HCT116 (cell line): ENCODE data around the gene GRIK4. TPM values are rescaled to one million over a fixed set of nuclear protein-coding genes. Genes with fewer than 3 reads are reported as not detected.

ENCODE experiments used
- ATAC-seq: fragments of 200-7000 bp; cut with Tn5 transposase; 2 replicates; pipeline ENCODE4 v1.9.1; 2020; ENCODE audit warnings: mild to moderate bottlenecking, moderate library complexity
- BruUV-seq: library from RNA; stranded (reverse); fragments of 400-500 nt; replicated peaks from 2 replicates; lab custom pipeline; 2021; lab: Mats Ljungman, UMichigan
- CTCF ChIA-PET: fragments of 300-600 bp; sonication (Branson Sonifier 250); formaldehyde crosslinking; loops from one replicate; lab custom pipeline; 2021; ENCODE audit warnings: antibody characterized with exemption; lab: Charles Lee
- POLR2A ChIA-PET: fragments of 300-600, 350-600 bp; sonication (Branson Sonifier 250); formaldehyde crosslinking; loops from one replicate; lab custom pipeline; 2021; ENCODE audit warnings: antibody characterized with exemption; lab: Charles Lee
- RAD21 ChIA-PET, 2 experiments: fragments of 300-600 bp; sonication (Branson Sonifier 250); formaldehyde crosslinking; loops; one replicate each; lab custom pipeline; 2023; ENCODE audit warnings: low total read pairs in 2 of 2; ENCODE audit not compliant: uncharacterized antibody in 2 of 2, unreplicated experiment in 2 of 2, low non-redundant PET in 1 of 2; lab: Charles Lee
- DNase-seq: peaks from one replicate; pipeline ENCODE4 v3.0.0-alpha.2; 2010; ENCODE audit warnings: low read depth, low spot score
- H2AFZ ChIP-seq: fragments of 200-600 bp; shearing (Covaris generic), sonication (generic); 2 replicates; pipeline ENCODE4 v1.6.1; 2017; ENCODE audit warnings: low read depth, mixed run types, mixed read lengths, antibody characterized with exemption, low read length; ENCODE audit not compliant: poor library complexity, severe bottlenecking
- H3K27ac ChIP-seq: 2 replicates; pipeline ENCODE4 v1.5.1; 2012; ENCODE audit warnings: low read depth, low read length
- H3K27me3 ChIP-seq: fragments of 200-600 bp; sonication (generic); 2 replicates; pipeline ENCODE4 v1.6.1; 2016; ENCODE audit warnings: mixed run types, low read length, mixed read lengths; ENCODE audit not compliant: insufficient read depth
- H3K36me3 ChIP-seq, 2 experiments: fragments of 200-500 bp in 1 of 2; fragments of 200-600 bp in 1 of 2; sonication (Bioruptor generic) in 1 of 2; sonication (generic) in 1 of 2; 2 replicates each; pipeline versions ENCODE4 v1.5.1 to v1.6.1; 2014 to 2016; ENCODE audit warnings: low read length in 2 of 2, inconsistent platforms in 1 of 2, mixed read lengths in 1 of 2, mixed run types in 1 of 2; ENCODE audit not compliant: insufficient read depth in 2 of 2, control insufficient read depth in 1 of 2
- H3K4me1 ChIP-seq, 2 experiments: fragments of 200-600 bp in 1 of 2; sonication (generic) in 1 of 2; 2 replicates each; pipeline versions ENCODE4 v1.5.1 to v1.6.1; 2012 to 2017; ENCODE audit warnings: low read length in 2 of 2, inconsistent platforms in 1 of 2, mild to moderate bottlenecking in 1 of 2, mixed read lengths in 1 of 2, mixed run types in 1 of 2, moderate library complexity in 1 of 2; ENCODE audit not compliant: insufficient read depth in 2 of 2, control insufficient read depth in 1 of 2
- H3K4me2 ChIP-seq: fragments of 200-600 bp; sonication (generic); 2 replicates; pipeline ENCODE4 v1.6.1; 2017; ENCODE audit warnings: mixed run types, low read length, mixed read lengths
- H3K4me3 ChIP-seq, 2 experiments: fragments of 200-600 bp in 1 of 2; sonication (generic) in 1 of 2; replicated peaks in 1 of 2; 2 replicates each; pipeline ENCODE4 v1.5.1; 2011 to 2016; ENCODE audit warnings: low read length in 2 of 2, control low read depth in 1 of 2, low read depth in 1 of 2, mild to moderate bottlenecking in 1 of 2, mixed read lengths in 1 of 2, mixed run types in 1 of 2
- H3K79me2 ChIP-seq: fragments of 200-600 bp; sonication (generic); 2 replicates; pipeline ENCODE4 v1.6.1; 2017; ENCODE audit warnings: mild to moderate bottlenecking, mixed run types, low read length, moderate library complexity, mixed read lengths; ENCODE audit not compliant: insufficient read depth
- H3K9ac ChIP-seq: fragments of 200-600 bp; sonication (generic); 2 replicates; pipeline ENCODE4 v1.6.1; 2016; ENCODE audit warnings: low read length, mixed read lengths
- H3K9me2 ChIP-seq: fragments of 200-600 bp; sonication (generic), shearing (Covaris generic); 2 replicates; pipeline ENCODE4 v1.6.1; 2017; ENCODE audit warnings: mixed run types, mild to moderate bottlenecking, moderate library complexity; ENCODE audit not compliant: insufficient read depth
- H3K9me3 ChIP-seq, 2 experiments: fragments of 200-500 bp in 1 of 2; fragments of 200-600 bp in 1 of 2; sonication (Bioruptor generic) in 1 of 2; sonication (generic) in 1 of 2; 2 replicates each; pipeline ENCODE4 v1.6.1; 2014 to 2017; ENCODE audit warnings: low read length in 2 of 2, mixed read lengths in 2 of 2, inconsistent platforms in 1 of 2, low read depth in 1 of 2, mild to moderate bottlenecking in 1 of 2, mixed run types in 1 of 2, moderate library complexity in 1 of 2; ENCODE audit not compliant: control insufficient read depth in 1 of 2, insufficient read depth in 1 of 2
- H4K20me1 ChIP-seq: fragments of 200-600 bp; sonication (generic), shearing (Covaris generic); 2 replicates; pipeline ENCODE4 v1.6.1; 2017; ENCODE audit warnings: mixed run types, mild to moderate bottlenecking, moderate library complexity; ENCODE audit not compliant: insufficient read depth
- CBX3 ChIP-seq: IDR thresholded peaks from 2 replicates; pipeline ENCODE4 v1.6.1; 2012; ENCODE audit warnings: low read depth
- CEBPB ChIP-seq: IDR thresholded peaks from 2 replicates; pipeline ENCODE4 v1.6.1; 2012; ENCODE audit warnings: low read depth
- ELF1 ChIP-seq: IDR thresholded peaks from 2 replicates; pipeline ENCODE4 v1.6.1; 2012; ENCODE audit warnings: low read depth, borderline replicate concordance
- EZH2 ChIP-seq: fragments of 200-600 bp; sonication (generic); IDR thresholded peaks from 2 replicates; pipeline ENCODE4 v1.6.1; 2017; ENCODE audit warnings: antibody characterized with exemption, mixed run types
- JUND ChIP-seq: IDR thresholded peaks from 2 replicates; pipeline ENCODE4 v1.6.1; 2012
- POLR2A ChIP-seq: IDR thresholded peaks from 2 replicates; pipeline ENCODE4 v1.7.0; 2011; ENCODE audit warnings: borderline replicate concordance; ENCODE audit not compliant: insufficient read depth, insufficient read length; ENCODE audit errors: extremely low read depth
- POLR2AphosphoS5 ChIP-seq: IDR thresholded peaks from 2 replicates; pipeline ENCODE4 v1.6.1; 2011; ENCODE audit warnings: mild to moderate bottlenecking, low read depth, low read length, moderate library complexity
- RAD21 ChIP-seq: IDR thresholded peaks from 2 replicates; pipeline ENCODE4 v1.6.1; 2012; ENCODE audit warnings: low read depth, mild to moderate bottlenecking
- SIN3A ChIP-seq: IDR thresholded peaks from 2 replicates; pipeline ENCODE4 v1.6.1; 2012; ENCODE audit warnings: low read depth
- SP1 ChIP-seq: IDR thresholded peaks from 2 replicates; pipeline ENCODE4 v1.6.1; 2012; ENCODE audit warnings: low read depth
- SRF ChIP-seq: IDR thresholded peaks from 2 replicates; pipeline ENCODE4 v1.6.1; 2012; ENCODE audit warnings: low read depth
- TCF7L2 ChIP-seq: IDR thresholded peaks from 2 replicates; pipeline ENCODE4 v1.7.0; 2011; ENCODE audit warnings: borderline replicate concordance, inconsistent platforms; ENCODE audit not compliant: insufficient read depth, insufficient read length; ENCODE audit errors: extremely low read depth
- YY1 ChIP-seq: IDR thresholded peaks from 2 replicates; pipeline ENCODE4 v1.6.1; 2011; ENCODE audit warnings: low read length, low read depth, moderate library complexity, mild to moderate bottlenecking; ENCODE audit not compliant: insufficient replicate concordance; ENCODE audit errors: extremely low read depth
- ZFX ChIP-seq: fragments of 450-650 bp; IDR thresholded peaks from 2 replicates; pipeline ENCODE4 v1.6.1; 2017
- intact Hi-C: fragments of 100-400 bp; cut with micrococcal nuclease; formaldehyde crosslinking; loops from 2 replicates; pipeline ENCODE4 v1.10.0; 2022
- total RNA-seq: library from RNA; stranded (reverse); gene quantifications from one replicate; pipeline ENCODE4 v1.2.1, GENCODE V29; 2021; ENCODE audit not compliant: unreplicated experiment
- TF ChIP-seq, protein P1 (sequence below): IDR thresholded peaks from 2 replicates; pipeline ENCODE4 v1.6.1; 2012
- TF ChIP-seq, protein P2 (sequence below), 3 experiments: fragments of 200-600 bp in 1 of 3; sonication (generic) in 1 of 3; IDR thresholded peaks in 2 of 3; conservative IDR thresholded peaks in 1 of 3; 2 replicates each; pipeline ENCODE4 v1.5.1; 2012 to 2017; ENCODE audit warnings: low read depth in 2 of 3, low read length in 2 of 3, antibody characterized with exemption in 1 of 3, borderline replicate concordance in 1 of 3, control low read depth in 1 of 3, mild to moderate bottlenecking in 1 of 3, mixed read lengths in 1 of 3, mixed run types in 1 of 3, moderate library complexity in 1 of 3; ENCODE audit not compliant: insufficient read depth in 1 of 3
- TF ChIP-seq, protein P3 (sequence below): IDR thresholded peaks from 2 replicates; pipeline ENCODE4 v1.6.1; 2012
- TF ChIP-seq, protein P4 (sequence below): IDR thresholded peaks from 2 replicates; pipeline ENCODE4 v1.6.1; 2012; ENCODE audit warnings: low read depth
- TF ChIP-seq, protein P5 (sequence below): IDR thresholded peaks from 2 replicates; pipeline ENCODE4 v1.6.1; 2011; ENCODE audit warnings: mild to moderate bottlenecking, low read length, moderate library complexity; ENCODE audit not compliant: insufficient replicate concordance; ENCODE audit errors: extremely low read depth

Gene GRIK4
- total RNA-seq, 1 experiment from 2014 or later = 0.52 TPM

DNA sequence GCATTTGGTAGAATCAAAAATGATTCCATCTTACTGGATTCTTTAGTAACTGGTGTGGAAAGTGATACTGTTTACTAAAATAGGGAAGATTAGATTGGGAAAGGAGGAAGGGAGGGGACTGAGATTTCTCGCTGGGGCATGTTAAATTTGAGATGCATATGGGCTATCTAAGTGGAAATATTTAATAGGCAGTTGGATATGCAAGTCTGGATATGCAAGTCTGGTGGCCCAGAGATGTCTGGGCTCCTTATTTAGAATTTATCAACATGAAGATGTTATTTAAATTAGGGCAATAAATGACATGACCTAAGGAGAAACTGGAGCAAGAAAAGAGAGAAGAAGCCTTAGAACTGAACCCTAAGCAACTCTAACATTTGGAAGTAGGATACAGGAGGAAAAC lies 495.4 kb downstream of the GRIK4 start:
- Histone ChIP-seq H3K4me2 (no peak overlapping the region), H3K36me3 (no peaks in the 10 kb centered on the region), H2AFZ (no peak overlapping the region), H3K4me3 (no peak overlapping the region), H3K9ac (no peak overlapping the region), H3K27me3 (peaks cover 2% of the 10 kb centered on the region; the same call in 1 of the 2 replicates), H3K9me3 (no peaks in the 10 kb centered on the region), H3K4me1 (no peaks in the 10 kb centered on the region), H3K27ac (no peak overlapping the region), H4K20me1 (no peaks in the 10 kb centered on the region), H3K9me2 (no peaks in the 10 kb centered on the region), H3K79me2 (no peaks in the 10 kb centered on the region)
- ChIA-PET RAD21 (no interaction called here), POLR2A (no interaction called here), CTCF (no interaction called here)
- TF ChIP-seq SRF (no peak), TCF7L2 (no peak), JUND (no peak), RAD21 (no peak), CBX3 (no peak), ELF1 (no peak), CEBPB (no peak), SIN3A (no peak), SP1 (no peak), POLR2AphosphoS5 (no peak), ZFX (no peak), EZH2 (no peak), POLR2A (no peak), YY1 (no peak)
- TF ChIP-seq, protein P1, sequence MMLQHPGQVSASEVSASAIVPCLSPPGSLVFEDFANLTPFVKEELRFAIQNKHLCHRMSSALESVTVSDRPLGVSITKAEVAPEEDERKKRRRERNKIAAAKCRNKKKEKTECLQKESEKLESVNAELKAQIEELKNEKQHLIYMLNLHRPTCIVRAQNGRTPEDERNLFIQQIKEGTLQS = no peak
- TF ChIP-seq, protein P2, sequence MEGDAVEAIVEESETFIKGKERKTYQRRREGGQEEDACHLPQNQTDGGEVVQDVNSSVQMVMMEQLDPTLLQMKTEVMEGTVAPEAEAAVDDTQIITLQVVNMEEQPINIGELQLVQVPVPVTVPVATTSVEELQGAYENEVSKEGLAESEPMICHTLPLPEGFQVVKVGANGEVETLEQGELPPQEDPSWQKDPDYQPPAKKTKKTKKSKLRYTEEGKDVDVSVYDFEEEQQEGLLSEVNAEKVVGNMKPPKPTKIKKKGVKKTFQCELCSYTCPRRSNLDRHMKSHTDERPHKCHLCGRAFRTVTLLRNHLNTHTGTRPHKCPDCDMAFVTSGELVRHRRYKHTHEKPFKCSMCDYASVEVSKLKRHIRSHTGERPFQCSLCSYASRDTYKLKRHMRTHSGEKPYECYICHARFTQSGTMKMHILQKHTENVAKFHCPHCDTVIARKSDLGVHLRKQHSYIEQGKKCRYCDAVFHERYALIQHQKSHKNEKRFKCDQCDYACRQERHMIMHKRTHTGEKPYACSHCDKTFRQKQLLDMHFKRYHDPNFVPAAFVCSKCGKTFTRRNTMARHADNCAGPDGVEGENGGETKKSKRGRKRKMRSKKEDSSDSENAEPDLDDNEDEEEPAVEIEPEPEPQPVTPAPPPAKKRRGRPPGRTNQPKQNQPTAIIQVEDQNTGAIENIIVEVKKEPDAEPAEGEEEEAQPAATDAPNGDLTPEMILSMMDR (IDR thresholded peaks at IDR 0.05 in 2 of 3, conservative IDR thresholded peaks at IDR 0.05 in 1 of 3; ENCODE audit: borderline replicate concordance in 1 of 3, insufficient read depth in 1 of 3, low read depth in 2 of 3, low read length in 2 of 3) = no peak
- TF ChIP-seq, protein P3, sequence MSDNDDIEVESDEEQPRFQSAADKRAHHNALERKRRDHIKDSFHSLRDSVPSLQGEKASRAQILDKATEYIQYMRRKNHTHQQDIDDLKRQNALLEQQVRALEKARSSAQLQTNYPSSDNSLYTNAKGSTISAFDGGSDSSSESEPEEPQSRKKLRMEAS = no peak
- TF ChIP-seq, protein P4, sequence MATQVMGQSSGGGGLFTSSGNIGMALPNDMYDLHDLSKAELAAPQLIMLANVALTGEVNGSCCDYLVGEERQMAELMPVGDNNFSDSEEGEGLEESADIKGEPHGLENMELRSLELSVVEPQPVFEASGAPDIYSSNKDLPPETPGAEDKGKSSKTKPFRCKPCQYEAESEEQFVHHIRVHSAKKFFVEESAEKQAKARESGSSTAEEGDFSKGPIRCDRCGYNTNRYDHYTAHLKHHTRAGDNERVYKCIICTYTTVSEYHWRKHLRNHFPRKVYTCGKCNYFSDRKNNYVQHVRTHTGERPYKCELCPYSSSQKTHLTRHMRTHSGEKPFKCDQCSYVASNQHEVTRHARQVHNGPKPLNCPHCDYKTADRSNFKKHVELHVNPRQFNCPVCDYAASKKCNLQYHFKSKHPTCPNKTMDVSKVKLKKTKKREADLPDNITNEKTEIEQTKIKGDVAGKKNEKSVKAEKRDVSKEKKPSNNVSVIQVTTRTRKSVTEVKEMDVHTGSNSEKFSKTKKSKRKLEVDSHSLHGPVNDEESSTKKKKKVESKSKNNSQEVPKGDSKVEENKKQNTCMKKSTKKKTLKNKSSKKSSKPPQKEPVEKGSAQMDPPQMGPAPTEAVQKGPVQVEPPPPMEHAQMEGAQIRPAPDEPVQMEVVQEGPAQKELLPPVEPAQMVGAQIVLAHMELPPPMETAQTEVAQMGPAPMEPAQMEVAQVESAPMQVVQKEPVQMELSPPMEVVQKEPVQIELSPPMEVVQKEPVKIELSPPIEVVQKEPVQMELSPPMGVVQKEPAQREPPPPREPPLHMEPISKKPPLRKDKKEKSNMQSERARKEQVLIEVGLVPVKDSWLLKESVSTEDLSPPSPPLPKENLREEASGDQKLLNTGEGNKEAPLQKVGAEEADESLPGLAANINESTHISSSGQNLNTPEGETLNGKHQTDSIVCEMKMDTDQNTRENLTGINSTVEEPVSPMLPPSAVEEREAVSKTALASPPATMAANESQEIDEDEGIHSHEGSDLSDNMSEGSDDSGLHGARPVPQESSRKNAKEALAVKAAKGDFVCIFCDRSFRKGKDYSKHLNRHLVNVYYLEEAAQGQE = no peak
- TF ChIP-seq, protein P5, sequence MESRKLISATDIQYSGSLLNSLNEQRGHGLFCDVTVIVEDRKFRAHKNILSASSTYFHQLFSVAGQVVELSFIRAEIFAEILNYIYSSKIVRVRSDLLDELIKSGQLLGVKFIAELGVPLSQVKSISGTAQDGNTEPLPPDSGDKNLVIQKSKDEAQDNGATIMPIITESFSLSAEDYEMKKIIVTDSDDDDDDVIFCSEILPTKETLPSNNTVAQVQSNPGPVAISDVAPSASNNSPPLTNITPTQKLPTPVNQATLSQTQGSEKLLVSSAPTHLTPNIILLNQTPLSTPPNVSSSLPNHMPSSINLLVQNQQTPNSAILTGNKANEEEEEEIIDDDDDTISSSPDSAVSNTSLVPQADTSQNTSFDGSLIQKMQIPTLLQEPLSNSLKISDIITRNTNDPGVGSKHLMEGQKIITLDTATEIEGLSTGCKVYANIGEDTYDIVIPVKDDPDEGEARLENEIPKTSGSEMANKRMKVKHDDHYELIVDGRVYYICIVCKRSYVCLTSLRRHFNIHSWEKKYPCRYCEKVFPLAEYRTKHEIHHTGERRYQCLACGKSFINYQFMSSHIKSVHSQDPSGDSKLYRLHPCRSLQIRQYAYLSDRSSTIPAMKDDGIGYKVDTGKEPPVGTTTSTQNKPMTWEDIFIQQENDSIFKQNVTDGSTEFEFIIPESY = no peak
- no peak for ATAC-seq
- no TSS peak for BruUV-seq
- no peak for DNase-seq
- intact Hi-C loops = no loop called here
